ENCODE data around the gene SMIM10L2A.
"Not testable (repeated sequence)": the region's sequence is repeated elsewhere in the genome, so short reads cannot be mapped to it uniquely, and the experiment has no call there.

The SMIM10L2A gene

GRCh38 chrX:135461756-135462155, 40.0 kb downstream of the SMIM10L2A start:
- not testable (repeated sequence) for DNase-seq

GRCh38 chrX:135463937-135464336, 42.2 kb downstream of the SMIM10L2A start:
- DNase-seq = no peak

GRCh38 chrX:135476378-135476777, 54.6 kb downstream of the SMIM10L2A start:
- no peak for DNase-seq

- peak; percentile 87 for DNase-seq
Measured at GRCh38 chrX:135477576-135477975, 55.8 kb downstream of the SMIM10L2A start.

Measured in DMS153 (cell line).